GM12874 (cell line): ENCODE results near the gene FAM222B.
A peak's percentile ranks its signal among the peaks of the same experiment; 100 is the strongest.

Experiments
- CTCF ChIP-seq: IDR thresholded peaks from 2 replicates; pipeline ENCODE4 v1.5.1; 2011; ENCODE audit warnings: low read depth, mild to moderate bottlenecking, control low read depth, low read length, moderate library complexity; ENCODE audit not compliant: insufficient read depth

The FAM222B gene

GRCh38 chr17:28758411-28759121 lies 84.0 kb downstream of the FAM222B start:
- no peak for TF ChIP-seq CTCF

- TF ChIP-seq CTCF, result no peak
Measured at GRCh38 chr17:28756049-28756804, 86.4 kb downstream of the FAM222B start.

- no peak for TF ChIP-seq CTCF
Measured at GRCh38 chr17:28755486-28755885, 87.1 kb downstream of the FAM222B start.

GRCh38 chr17:28751600-28752366 lies 90.8 kb downstream of the FAM222B start:
- TF ChIP-seq CTCF, result no peak

GRCh38 chr17:28750178-28751047 lies 92.2 kb downstream of the FAM222B start:
- peak; percentile 100 for TF ChIP-seq CTCF

- TF ChIP-seq CTCF, result no peak
Measured at GRCh38 chr17:28749516-28750177, 92.9 kb downstream of the FAM222B start.
